Fibroblast of the aortic adventitia (primary cell): ENCODE measurements around the gene STPG2. TPM values are rescaled to one million over a fixed set of nuclear protein-coding genes. Genes with fewer than 3 reads are reported as not detected.

ENCODE experiments used
- DNase-seq: peaks from one replicate; pipeline ENCODE4 v3.0.0-alpha.2; 2010; ENCODE audit warnings: low read depth
- H3K4me3 ChIP-seq: 2 replicates; pipeline ENCODE4 v1.5.1; 2011; ENCODE audit warnings: low read depth, mild to moderate bottlenecking, control low read depth, low read length, moderate library complexity
- total RNA-seq: library from RNA; depleted of rRNA; stranded (reverse); fragments of >200 nt; gene quantifications from 2 replicates; pipeline ENCODE4 v1.2.3, GENCODE V29; 2012; ENCODE audit warnings: low replicate concordance
- TF ChIP-seq, protein P1 (sequence below): IDR thresholded peaks from 2 replicates; pipeline ENCODE4 v1.5.1; 2011; ENCODE audit warnings: mild to moderate bottlenecking, low read length, control low read depth, inconsistent platforms; ENCODE audit not compliant: insufficient read depth

STPG2 gene
- total RNA-seq, 1 donor: 0.18 TPM

DNA sequence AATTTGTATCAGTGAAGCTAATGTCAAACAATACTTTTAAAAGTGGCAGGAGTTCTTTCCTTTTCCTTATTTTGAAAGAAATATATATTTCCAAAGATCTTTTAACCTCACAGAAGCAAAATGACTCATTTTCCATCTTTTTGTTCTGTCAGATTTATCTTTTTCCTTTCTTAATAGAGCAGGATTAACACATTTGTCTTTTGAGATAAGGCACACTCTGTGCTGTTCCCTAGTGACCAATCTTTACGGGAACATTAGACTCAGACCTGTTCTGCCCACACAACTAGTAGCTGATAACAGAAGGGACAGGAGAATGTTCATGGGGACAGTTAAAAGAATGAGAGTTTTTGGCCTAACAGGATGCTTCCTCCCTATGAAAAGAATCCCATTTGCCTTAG lies 381.2 kb downstream of the STPG2 start:
- no peak for DNase-seq
- no peak overlapping the region for H3K4me3 ChIP-seq
- TF ChIP-seq, protein P1, sequence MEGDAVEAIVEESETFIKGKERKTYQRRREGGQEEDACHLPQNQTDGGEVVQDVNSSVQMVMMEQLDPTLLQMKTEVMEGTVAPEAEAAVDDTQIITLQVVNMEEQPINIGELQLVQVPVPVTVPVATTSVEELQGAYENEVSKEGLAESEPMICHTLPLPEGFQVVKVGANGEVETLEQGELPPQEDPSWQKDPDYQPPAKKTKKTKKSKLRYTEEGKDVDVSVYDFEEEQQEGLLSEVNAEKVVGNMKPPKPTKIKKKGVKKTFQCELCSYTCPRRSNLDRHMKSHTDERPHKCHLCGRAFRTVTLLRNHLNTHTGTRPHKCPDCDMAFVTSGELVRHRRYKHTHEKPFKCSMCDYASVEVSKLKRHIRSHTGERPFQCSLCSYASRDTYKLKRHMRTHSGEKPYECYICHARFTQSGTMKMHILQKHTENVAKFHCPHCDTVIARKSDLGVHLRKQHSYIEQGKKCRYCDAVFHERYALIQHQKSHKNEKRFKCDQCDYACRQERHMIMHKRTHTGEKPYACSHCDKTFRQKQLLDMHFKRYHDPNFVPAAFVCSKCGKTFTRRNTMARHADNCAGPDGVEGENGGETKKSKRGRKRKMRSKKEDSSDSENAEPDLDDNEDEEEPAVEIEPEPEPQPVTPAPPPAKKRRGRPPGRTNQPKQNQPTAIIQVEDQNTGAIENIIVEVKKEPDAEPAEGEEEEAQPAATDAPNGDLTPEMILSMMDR: no peak

DNA sequence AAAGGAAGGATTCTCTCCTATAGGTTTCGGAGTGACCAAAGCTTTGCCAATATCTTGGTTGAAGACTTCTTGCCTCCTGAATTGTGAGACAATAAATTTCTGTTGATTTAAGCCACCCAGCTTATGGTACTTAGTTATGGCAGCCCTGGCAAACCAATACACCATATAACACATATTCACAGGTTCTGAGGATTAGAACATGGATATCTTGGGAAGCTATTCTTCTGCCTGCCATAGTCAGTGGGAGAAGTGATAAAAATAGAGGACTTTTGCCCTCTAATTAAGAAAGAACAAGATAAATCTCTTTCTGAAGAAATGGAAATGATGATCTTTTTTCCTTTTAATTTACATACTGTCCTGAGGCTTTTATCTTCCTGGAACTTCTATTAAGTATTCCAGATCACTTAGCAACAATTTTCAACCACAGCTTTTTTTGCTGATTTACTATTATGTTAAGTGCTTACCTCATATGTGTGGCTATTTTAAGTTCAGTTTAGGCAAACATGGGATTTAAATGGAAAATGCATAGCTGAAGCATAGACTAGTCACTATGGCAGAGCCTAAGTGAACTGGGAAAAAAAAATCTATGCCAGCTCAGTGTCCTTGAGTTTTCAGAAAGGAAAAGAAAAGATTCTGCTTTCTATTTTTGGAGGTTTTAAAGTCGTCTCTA lies 381.7 kb downstream of the STPG2 start:
- DNase-seq: no peak
- TF ChIP-seq, protein P1: no peak
- no peak overlapping the region for H3K4me3 ChIP-seq

DNA sequence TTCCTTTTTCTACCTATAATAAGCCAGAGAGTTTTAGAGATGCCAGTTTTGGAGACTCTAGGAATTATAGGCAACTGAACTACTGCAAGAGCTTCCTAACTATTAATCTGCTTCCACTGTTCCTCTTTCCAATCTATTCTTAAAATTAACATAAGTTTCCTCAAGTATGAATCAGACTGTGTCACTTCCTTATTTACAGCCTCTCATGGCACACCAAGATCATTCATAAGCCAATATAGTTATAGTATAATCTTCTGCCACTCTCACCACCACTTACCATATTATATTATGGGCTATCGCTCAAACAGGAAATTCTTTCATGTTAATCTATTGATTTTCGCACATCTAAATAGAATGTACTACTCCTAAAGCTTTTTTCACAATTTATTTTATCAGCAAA lies 383.5 kb downstream of the STPG2 start:
- no peak overlapping the region for H3K4me3 ChIP-seq
- DNase-seq: no peak
- TF ChIP-seq, protein P1: no peak

DNA sequence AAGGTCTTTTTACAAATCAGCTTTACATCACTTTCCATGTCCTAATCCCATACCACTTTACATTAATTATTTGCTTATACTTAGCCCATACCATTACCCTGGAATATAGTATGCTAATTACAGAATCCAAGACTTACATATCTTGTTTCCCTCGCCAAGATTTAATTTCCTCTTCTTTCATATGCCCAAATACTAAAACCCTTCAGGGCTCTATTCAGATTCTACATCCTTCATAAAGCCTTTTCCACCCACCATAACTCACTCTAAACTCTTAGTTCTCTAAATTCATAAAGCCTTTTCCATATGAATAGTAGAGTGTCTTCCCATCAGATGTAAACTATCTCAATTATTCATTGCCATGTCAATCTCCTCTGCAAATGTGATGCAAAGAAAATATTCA lies 390.7 kb downstream of the STPG2 start:
- DNase-seq: no peak
- TF ChIP-seq, protein P1: no peak

DNA sequence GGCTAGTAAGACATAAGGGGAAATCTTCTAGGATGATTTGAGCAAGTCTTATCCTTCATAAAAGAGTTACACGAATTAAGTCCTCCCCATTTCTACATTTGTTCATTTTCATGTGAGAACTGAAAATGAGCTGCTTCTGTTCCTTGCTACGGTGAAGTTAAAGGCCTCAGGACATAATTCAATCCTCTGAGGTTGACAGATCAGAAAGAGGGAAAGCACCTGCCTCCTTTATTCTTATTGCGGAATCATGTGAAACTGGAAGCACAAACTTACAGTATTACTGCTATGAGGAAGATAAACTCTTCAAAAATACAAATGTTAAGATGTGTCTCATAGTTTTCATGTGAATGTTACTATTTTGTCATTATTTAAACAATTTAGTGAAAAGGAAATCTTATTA lies 395.3 kb downstream of the STPG2 start:
- DNase-seq: no peak
- TF ChIP-seq, protein P1: no peak
- no peak overlapping the region for H3K4me3 ChIP-seq

More for the DNA sequence above, 390.7 kb downstream of the STPG2 start:
- no peak overlapping the region for H3K4me3 ChIP-seq

DNA sequence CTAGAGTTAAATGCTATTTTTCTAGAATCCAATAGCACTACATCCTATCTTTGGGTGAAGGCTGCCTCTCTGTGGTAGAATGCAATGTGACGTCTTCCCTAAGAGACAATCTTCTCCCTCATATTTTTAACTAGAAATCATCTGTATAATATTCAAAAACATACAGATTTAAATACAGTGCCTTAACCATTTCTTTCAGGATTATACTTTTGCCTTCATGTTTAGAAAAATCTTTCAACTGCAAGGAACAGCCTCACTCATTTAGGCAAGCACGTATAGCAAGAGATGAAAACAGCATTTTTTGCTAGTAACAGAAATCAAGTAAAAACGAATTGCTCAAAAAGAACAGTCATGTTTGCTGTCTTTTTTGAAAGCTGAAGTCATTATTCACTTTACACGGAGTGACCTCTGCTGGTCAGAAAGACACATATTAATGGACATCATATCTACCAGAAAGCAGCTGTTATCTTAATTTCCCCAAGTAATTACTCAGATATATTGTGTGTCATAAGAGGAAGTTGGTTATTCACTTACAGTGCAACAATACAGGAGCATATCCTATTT lies 422.3 kb downstream of the STPG2 start:
- TF ChIP-seq, protein P1: no peak
- DNase-seq: peak; percentile 30

More for the DNA sequence above, 422.3 kb downstream of the STPG2 start:
- H3K4me3 ChIP-seq: no peak overlapping the region
